Measurements from ENCODE around the gene NEU2. TPM values are rescaled to one million over a fixed set of nuclear protein-coding genes. Genes with fewer than 3 reads are reported as not detected.

Gene NEU2
- total RNA-seq, 3 donors from 2014 or later: not detected

- intact Hi-C loops (cut with DNase I, micrococcal nuclease): no loop called here
- no peak for ATAC-seq
- Histone ChIP-seq H3K9me3 (no peaks in the 10 kb centered on the region), H3K4me3 (no peak overlapping the region), H3K4me1 (ENCODE audit: low read depth) (no peaks in the 10 kb centered on the region), H3K36me3 (ENCODE audit: low read depth) (no peaks in the 10 kb centered on the region)
- TF ChIP-seq, protein P1, sequence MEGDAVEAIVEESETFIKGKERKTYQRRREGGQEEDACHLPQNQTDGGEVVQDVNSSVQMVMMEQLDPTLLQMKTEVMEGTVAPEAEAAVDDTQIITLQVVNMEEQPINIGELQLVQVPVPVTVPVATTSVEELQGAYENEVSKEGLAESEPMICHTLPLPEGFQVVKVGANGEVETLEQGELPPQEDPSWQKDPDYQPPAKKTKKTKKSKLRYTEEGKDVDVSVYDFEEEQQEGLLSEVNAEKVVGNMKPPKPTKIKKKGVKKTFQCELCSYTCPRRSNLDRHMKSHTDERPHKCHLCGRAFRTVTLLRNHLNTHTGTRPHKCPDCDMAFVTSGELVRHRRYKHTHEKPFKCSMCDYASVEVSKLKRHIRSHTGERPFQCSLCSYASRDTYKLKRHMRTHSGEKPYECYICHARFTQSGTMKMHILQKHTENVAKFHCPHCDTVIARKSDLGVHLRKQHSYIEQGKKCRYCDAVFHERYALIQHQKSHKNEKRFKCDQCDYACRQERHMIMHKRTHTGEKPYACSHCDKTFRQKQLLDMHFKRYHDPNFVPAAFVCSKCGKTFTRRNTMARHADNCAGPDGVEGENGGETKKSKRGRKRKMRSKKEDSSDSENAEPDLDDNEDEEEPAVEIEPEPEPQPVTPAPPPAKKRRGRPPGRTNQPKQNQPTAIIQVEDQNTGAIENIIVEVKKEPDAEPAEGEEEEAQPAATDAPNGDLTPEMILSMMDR (IDR thresholded peaks at IDR 0.05): no peak
- no peak for DNase-seq
These were observed 1.2 kb downstream of the NEU2 start for GRCh38 chr2:233033672-233034071.

DNA sequence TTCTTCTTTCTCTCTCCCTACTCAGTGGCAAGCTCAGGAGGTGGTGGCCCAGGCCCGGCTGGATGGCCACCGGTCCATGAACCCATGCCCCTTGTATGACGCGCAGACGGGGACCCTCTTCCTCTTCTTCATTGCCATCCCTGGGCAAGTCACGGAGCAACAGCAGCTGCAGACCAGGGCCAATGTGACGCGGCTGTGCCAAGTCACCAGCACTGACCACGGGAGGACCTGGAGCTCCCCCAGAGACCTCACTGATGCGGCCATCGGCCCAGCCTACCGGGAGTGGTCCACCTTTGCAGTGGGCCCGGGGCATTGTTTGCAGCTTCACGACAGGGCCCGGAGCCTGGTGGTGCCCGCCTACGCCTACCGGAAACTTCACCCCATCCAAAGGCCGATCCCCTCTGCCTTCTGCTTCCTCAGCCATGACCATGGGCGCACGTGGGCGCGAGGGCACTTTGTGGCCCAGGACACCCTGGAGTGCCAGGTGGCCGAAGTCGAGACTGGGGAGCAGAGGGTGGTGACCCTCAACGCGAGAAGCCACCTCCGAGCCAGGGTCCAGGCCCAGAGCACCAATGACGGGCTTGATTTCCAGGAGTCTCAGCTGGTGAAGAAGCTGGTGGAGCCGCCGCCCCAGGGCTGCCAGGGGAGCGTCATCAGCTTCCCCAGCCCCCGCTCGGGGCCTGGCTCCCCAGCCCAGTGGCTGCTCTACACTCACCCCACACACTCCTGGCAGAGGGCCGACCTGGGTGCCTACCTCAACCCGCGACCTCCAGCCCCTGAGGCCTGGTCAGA is 1.8 kb downstream of the NEU2 start:
- intact Hi-C loops (cut with DNase I, micrococcal nuclease): no loop called here
- Histone ChIP-seq H3K4me1 (ENCODE audit: low read depth) (no peaks in the 10 kb centered on the region), H3K36me3 (ENCODE audit: low read depth) (no peaks in the 10 kb centered on the region), H3K4me3 (no peak overlapping the region), H3K9me3 (no peaks in the 10 kb centered on the region)
- DNase-seq (no peak), ATAC-seq (no peak)
- TF ChIP-seq, protein P1 (IDR thresholded peaks at IDR 0.05): no peak

GRCh38 chr2:233035426-233036161 is 3.1 kb downstream of the NEU2 start:
- H3K9me3 ChIP-seq: no peaks in the 10 kb centered on the region
- DNase-seq (no peak), ATAC-seq (no peak)
- no peaks in the 10 kb centered on the region for H3K36me3 ChIP-seq (ENCODE audit: low read depth)
- H3K4me1 ChIP-seq (ENCODE audit: low read depth): no peaks in the 10 kb centered on the region
- intact Hi-C loops (cut with DNase I, micrococcal nuclease): no loop called here
- H3K4me3 ChIP-seq: no peak overlapping the region
- TF ChIP-seq, protein P1 (IDR thresholded peaks at IDR 0.05): no peak

GRCh38 chr2:233036162-233036838 is 3.8 kb downstream of the NEU2 start:
- TF ChIP-seq, protein P1 (IDR thresholded peaks at IDR 0.05): no peak
- Histone ChIP-seq H3K9me3 (no peaks in the 10 kb centered on the region), H3K4me1 (ENCODE audit: low read depth) (no peaks in the 10 kb centered on the region), H3K4me3 (no peak overlapping the region), H3K36me3 (ENCODE audit: low read depth) (no peaks in the 10 kb centered on the region)
- intact Hi-C loops (cut with DNase I, micrococcal nuclease): no loop called here
- DNase-seq (no peak), ATAC-seq (no peak)

GRCh38 chr2:233037078-233037477 is 4.6 kb downstream of the NEU2 start:
- intact Hi-C loops (cut with DNase I, micrococcal nuclease): no loop called here
- DNase-seq (no peak), ATAC-seq (no peak)
- Histone ChIP-seq H3K9me3 (no peaks in the 10 kb centered on the region), H3K4me1 (ENCODE audit: low read depth) (no peaks in the 10 kb centered on the region), H3K4me3 (no peak overlapping the region), H3K36me3 (ENCODE audit: low read depth) (no peaks in the 10 kb centered on the region)
- TF ChIP-seq, protein P1 (IDR thresholded peaks at IDR 0.05): no peak

Data from mucosa of descending colon (tissue), 3 donors.